Measurements from ENCODE around the gene UGT1A6. TPM values are rescaled to one million over a fixed set of nuclear protein-coding genes. Genes with fewer than 3 reads are reported as not detected.
"Not testable (repeated sequence)": the region's sequence is repeated elsewhere in the genome, so short reads cannot be mapped to it uniquely, and the experiment has no call there.

UGT1A6 gene
- total and polyA plus RNA-seq, 2 experiments from 2014 or later: not detected

- TF ChIP-seq CTCF (IDR thresholded peaks at IDR 0.05; ENCODE audit: low read depth, low read length): no peak
- no peaks in the 10 kb centered on the region for H3K36me3 ChIP-seq
- H3K4me1 ChIP-seq (ENCODE audit: low read depth): no peaks in the 10 kb centered on the region
- H3K27me3 ChIP-seq: no peaks in the 10 kb centered on the region
- no peak overlapping the region for H3K4me3 ChIP-seq
- no peak for DNase-seq (ENCODE audit: low read depth in 1 of 2, low spot score in 1 of 2)
- H3K9me3 ChIP-seq (ENCODE audit: low read depth): no peaks in the 10 kb centered on the region
- no peak overlapping the region for H3K27ac ChIP-seq
These were observed 37.6 kb upstream of the UGT1A6 start for GRCh38 chr2:233655043-233655442.

GRCh38 chr2:233655943-233656342, 36.7 kb upstream of the UGT1A6 start:
- not testable (repeated sequence) for H3K9me3 ChIP-seq (ENCODE audit: low read depth)

GRCh38 chr2:233656443-233656842, 36.2 kb upstream of the UGT1A6 start:
- TF ChIP-seq CTCF (IDR thresholded peaks at IDR 0.05; ENCODE audit: low read depth, low read length): no peak
- Histone ChIP-seq H3K36me3 (no peaks in the 10 kb centered on the region), H3K4me3 (no peak overlapping the region), H3K4me1 (ENCODE audit: low read depth) (no peaks in the 10 kb centered on the region), H3K27me3 (no peaks in the 10 kb centered on the region), H3K27ac (no peak overlapping the region), H3K9me3 (ENCODE audit: low read depth) (no peaks in the 10 kb centered on the region)
- no peak for DNase-seq (ENCODE audit: low read depth in 1 of 2, low spot score in 1 of 2)

More at GRCh38 chr2:233655943-233656342, 36.7 kb upstream of the UGT1A6 start:
- not testable (repeated sequence) for H3K36me3 ChIP-seq; DNase-seq (ENCODE audit: low read depth in 1 of 2, low spot score in 1 of 2); H3K4me3 ChIP-seq; H3K27ac ChIP-seq; H3K27me3 ChIP-seq; H3K4me1 ChIP-seq (ENCODE audit: low read depth)

GRCh38 chr2:233658610-233659009, 34.1 kb upstream of the UGT1A6 start:
- TF ChIP-seq CTCF (IDR thresholded peaks at IDR 0.05; ENCODE audit: low read depth, low read length): no peak
- no peak overlapping the region for H3K27ac ChIP-seq

GRCh38 chr2:233663911-233664310, 28.8 kb upstream of the UGT1A6 start:
- H3K9me3 ChIP-seq (ENCODE audit: low read depth): no peaks in the 10 kb centered on the region
- no peaks in the 10 kb centered on the region for H3K36me3 ChIP-seq
- H3K27ac ChIP-seq: no peak overlapping the region
- H3K27me3 ChIP-seq: no peaks in the 10 kb centered on the region
- no peak for TF ChIP-seq CTCF (IDR thresholded peaks at IDR 0.05; ENCODE audit: low read depth, low read length)
- no peak for DNase-seq (ENCODE audit: low read depth in 1 of 2, low spot score in 1 of 2)
- no peak overlapping the region for H3K4me3 ChIP-seq
- no peaks in the 10 kb centered on the region for H3K4me1 ChIP-seq (ENCODE audit: low read depth)

More at GRCh38 chr2:233658610-233659009, 34.1 kb upstream of the UGT1A6 start:
- Histone ChIP-seq H3K36me3 (no peaks in the 10 kb centered on the region), H3K27me3 (no peaks in the 10 kb centered on the region), H3K4me1 (ENCODE audit: low read depth) (no peaks in the 10 kb centered on the region), H3K4me3 (no peak overlapping the region), H3K9me3 (ENCODE audit: low read depth) (no peaks in the 10 kb centered on the region)
- DNase-seq (ENCODE audit: low read depth in 1 of 2, low spot score in 1 of 2): no peak

GRCh38 chr2:233668605-233669260, 24.0 kb upstream of the UGT1A6 start:
- Histone ChIP-seq H3K4me1 (ENCODE audit: low read depth) (no peaks in the 10 kb centered on the region), H3K36me3 (no peaks in the 10 kb centered on the region), H3K4me3 (no peak overlapping the region), H3K9me3 (ENCODE audit: low read depth) (no peaks in the 10 kb centered on the region), H3K27ac (no peak overlapping the region), H3K27me3 (no peaks in the 10 kb centered on the region)
- no peak for TF ChIP-seq CTCF (IDR thresholded peaks at IDR 0.05; ENCODE audit: low read depth, low read length)
- DNase-seq (ENCODE audit: low read depth in 1 of 2, low spot score in 1 of 2): no peak
